Neural cell (in vitro differentiated cells): ENCODE results near the gene FAM184A.

Experiments
- CTCF ChIP-seq: fragments of 450-650 bp; IDR thresholded peaks from 2 replicates; pipeline ENCODE4 v1.5.1; 2014; ENCODE audit warnings: antibody characterized with exemption, mild to moderate bottlenecking, moderate library complexity; ENCODE audit not compliant: poor library complexity, severe bottlenecking
- EP300 ChIP-seq: fragments of 450-650 bp; conservative IDR thresholded peaks from 2 replicates; pipeline ENCODE4 v1.6.1; 2014; ENCODE audit warnings: antibody characterized with exemption, mild to moderate bottlenecking, moderate library complexity; ENCODE audit not compliant: poor library complexity, severe bottlenecking
- EZH2 ChIP-seq: fragments of 200-600, 300-800 bp; shearing (Covaris generic), sonication (generic); IDR thresholded peaks from 2 replicates; pipeline ENCODE4 v1.6.1; 2014; ENCODE audit warnings: antibody characterized with exemption, low read length, borderline replicate concordance, mild to moderate bottlenecking; ENCODE audit not compliant: insufficient read depth, poor library complexity, severe bottlenecking
- MXI1 ChIP-seq: fragments of 450-650 bp; conservative IDR thresholded peaks from 2 replicates; pipeline ENCODE4 v1.6.1; 2014; ENCODE audit warnings: antibody characterized with exemption, mild to moderate bottlenecking; ENCODE audit not compliant: poor library complexity, severe bottlenecking
- POLR2AphosphoS5 ChIP-seq: IDR thresholded peaks from 2 replicates; pipeline ENCODE4 v1.6.1; 2012
- RAD21 ChIP-seq: fragments of 450-650 bp; conservative IDR thresholded peaks from 2 replicates; pipeline ENCODE4 v1.6.1; 2014; ENCODE audit warnings: antibody characterized with exemption, mild to moderate bottlenecking, moderate library complexity
- SMC3 ChIP-seq: fragments of 450-650 bp; conservative IDR thresholded peaks from 2 replicates; pipeline ENCODE4 v1.6.1; 2014; ENCODE audit warnings: antibody characterized with exemption, mild to moderate bottlenecking, moderate library complexity; ENCODE audit not compliant: poor library complexity
- TAF1 ChIP-seq: IDR thresholded peaks from 2 replicates; pipeline ENCODE4 v1.6.1; 2012; ENCODE audit warnings: low read depth

GRCh38 chr6:118934461-118935330 is 143.8 kb downstream of the FAM184A start, which contains the start of gene MCM9:
- TF ChIP-seq CTCF = peak; percentile 24
- peak; percentile 15 for TF ChIP-seq POLR2AphosphoS5
- peak; percentile 82 for TF ChIP-seq MXI1
- TF ChIP-seq EZH2 = no peak
- peak; percentile 42 for TF ChIP-seq SMC3
- TF ChIP-seq EP300 = peak; percentile 26
- TF ChIP-seq RAD21 = peak; percentile 22
- TF ChIP-seq TAF1 = no peak
